HG02973 (cell line): ENCODE data around the gene UBAP1L.
"Not testable (repeated sequence)": the region's sequence is repeated elsewhere in the genome, so short reads cannot be mapped to it uniquely, and the experiment has no call there.

Experiments
- ATAC-seq: cut with Tn5 transposase; IDR thresholded peaks from one replicate; pipeline ENCODE4 v1.9.1; 2021; ENCODE audit warnings: moderate library complexity; ENCODE audit not compliant: unreplicated experiment

Gene UBAP1L

GRCh38 chr15:65085207-65085753 lies 29.7 kb downstream of the UBAP1L start:
- no peak for ATAC-seq

- no peak for ATAC-seq
Observed at GRCh38 chr15:65084500-65085206, 30.3 kb downstream of the UBAP1L start.

GRCh38 chr15:65083262-65083701 lies 31.7 kb downstream of the UBAP1L start:
- ATAC-seq, result no peak

DNA sequence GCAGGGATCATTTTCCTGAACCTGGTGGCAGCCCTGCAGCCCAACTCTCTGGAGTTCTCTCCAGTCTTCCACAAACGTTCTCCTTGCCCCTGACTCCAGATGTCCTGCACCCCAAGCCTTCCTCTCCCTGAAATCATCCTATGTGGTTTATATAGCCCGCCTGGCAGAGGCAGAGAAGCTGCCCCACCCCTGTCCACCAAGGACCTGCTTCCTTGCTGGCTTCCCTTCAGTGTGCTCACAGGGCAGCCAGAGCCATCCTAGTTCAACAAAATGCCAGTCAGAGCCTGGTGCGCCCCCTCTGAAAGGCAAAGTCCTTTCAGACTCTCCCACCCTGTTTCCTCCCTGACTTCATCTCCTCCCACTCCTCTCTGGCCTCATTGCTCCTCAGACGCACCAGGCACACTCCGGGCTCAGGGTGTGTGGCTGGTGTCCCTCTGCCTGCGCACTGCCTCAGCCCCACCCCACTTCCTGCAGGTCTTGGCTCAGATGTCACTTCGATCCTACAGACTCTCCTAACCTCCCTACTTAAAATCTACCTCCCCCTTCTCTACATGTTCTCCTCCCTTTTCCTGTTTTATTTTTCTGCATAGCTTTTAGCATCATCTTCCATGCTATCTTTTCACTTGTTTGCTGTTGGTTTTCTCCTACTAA lies 32.6 kb downstream of the UBAP1L start:
- ATAC-seq, result no peak

- no peak for ATAC-seq
Observed at GRCh38 chr15:65081758-65082157, 33.2 kb downstream of the UBAP1L start.

- ATAC-seq, result no peak
Observed at GRCh38 chr15:65081270-65081669, 33.7 kb downstream of the UBAP1L start.

DNA sequence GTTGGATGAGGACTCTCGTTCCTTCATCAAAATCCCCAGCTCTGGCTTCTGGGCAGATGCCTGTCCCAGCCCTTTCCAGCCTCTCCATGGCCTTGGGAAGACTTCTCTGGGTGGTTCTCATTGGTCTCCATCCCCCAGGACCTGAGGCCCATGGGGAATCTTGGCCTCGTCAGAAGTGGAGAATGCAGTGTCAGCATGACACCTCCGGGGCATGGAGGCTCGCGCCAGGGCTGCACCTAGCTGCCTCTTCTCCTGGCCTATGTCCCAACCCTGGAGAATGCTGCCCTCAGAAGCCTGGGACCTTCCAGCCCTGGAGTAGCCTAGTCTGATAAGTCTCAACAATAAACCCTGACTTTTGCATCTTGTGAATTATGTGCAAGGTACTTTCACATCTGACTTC lies 35.4 kb downstream of the UBAP1L start:
- no peak for ATAC-seq

- no peak for ATAC-seq
Observed at GRCh38 chr15:65077981-65078352, 37.0 kb downstream of the UBAP1L start.

DNA sequence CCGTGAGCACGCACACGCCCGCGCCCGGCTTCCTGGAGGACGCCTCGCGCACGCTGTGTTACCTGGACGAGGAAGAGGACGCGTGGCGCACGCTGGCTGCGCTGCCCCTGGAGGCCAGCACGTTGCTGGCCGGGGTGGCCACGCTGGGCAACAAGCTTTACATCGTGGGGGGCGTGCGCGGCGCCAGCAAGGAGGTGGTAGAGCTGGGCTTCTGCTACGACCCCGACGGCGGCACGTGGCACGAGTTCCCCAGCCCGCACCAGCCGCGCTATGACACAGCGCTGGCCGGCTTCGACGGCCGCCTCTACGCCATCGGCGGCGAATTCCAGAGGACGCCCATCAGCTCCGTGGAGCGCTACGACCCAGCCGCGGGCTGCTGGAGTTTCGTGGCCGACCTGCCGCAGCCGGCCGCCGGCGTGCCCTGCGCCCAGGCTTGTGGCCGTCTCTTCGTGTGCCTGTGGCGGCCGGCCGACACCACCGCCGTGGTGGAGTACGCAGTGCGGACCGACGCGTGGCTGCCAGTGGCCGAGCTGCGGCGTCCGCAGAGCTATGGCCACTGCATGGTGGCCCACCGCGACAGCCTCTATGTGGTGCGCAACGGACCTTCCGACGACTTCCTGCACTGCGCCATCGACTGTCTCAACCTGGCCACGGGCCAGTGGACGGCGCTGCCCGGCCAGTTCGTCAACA lies 37.6 kb downstream of the UBAP1L start:
- no peak for ATAC-seq

DNA sequence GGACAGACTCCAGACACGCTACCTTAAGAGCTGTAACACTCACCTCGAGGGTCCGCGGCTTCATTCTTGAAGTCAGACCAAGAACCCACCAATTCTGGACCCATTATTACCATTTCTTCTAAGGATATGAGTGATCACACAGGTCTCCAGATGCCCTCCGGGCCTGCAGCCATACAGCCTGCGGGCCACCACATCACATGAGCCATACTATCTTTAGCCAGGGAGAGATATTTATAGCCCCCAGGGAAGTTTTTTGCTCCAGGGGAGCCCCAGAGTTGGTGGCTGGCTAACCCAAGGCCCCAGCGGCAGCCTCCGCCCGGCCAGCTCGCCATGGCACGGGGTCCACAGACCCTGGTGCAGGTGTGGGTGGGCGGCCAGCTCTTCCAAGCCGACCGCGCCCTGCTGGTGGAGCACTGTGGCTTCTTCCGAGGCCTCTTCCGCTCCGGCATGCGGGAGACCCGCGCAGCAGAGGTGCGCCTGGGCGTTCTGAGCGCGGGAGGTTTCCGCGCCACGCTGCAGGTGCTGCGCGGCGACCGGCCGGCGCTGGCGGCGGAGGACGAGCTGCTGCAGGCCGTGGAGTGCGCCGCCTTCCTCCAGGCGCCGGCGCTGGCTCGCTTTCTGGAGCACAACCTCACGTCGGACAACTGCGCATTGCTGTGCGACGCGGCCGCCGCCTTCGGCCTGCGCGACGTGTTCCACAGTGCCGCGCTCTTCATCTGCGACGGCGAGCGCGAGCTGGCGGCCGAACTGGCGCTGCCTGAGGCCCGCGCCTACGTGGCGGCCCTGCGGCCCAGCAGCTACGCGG lies 38.3 kb downstream of the UBAP1L start, which contains the start of gene KBTBD13:
Gene KBTBD13, plus strand, starts transcription at position 261 of the 805 bp plus-strand sequence. Its CDS starts 70 bp downstream, at position 331.
- no peak for ATAC-seq

DNA sequence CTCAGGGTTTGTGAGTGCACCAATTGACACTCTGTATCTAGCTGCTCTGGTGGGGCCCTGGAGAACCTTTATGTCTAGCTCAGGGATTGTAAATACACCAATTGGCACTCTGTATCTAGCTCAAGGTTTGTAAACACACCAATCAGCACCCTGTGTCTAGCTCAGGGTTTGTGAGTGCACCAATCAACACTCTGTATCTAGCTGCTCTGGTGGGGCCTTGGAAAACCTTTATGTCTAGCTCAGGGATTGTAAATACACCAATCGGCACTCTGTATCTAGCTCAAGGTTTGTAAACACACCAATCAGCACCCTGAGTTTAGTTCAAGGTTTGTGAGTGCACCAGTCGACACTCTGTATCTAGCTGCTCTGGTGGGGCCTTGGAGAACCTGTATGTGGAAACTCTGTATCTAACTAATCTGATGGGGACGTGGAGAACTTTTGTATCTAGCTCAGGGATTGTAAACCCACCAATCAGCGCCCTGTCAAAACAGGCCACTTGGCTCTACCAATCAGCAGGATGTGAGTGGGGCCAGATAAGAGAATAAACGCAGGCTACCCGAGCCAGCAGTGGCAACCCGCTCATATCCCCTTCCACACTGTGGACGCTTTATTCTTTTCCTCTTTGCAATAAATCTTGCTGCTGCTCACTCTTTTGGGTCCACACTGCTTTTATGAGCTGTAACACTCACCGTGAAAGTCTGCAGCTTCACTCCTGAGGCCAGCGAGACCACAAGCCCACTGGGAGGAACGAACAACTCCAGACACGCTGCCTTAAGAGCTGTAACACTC lies 39.2 kb downstream of the UBAP1L start:
- ATAC-seq, result not testable (repeated sequence)

GRCh38 chr15:65074946-65075345 lies 40.1 kb downstream of the UBAP1L start:
- ATAC-seq, result not testable (repeated sequence)

DNA sequence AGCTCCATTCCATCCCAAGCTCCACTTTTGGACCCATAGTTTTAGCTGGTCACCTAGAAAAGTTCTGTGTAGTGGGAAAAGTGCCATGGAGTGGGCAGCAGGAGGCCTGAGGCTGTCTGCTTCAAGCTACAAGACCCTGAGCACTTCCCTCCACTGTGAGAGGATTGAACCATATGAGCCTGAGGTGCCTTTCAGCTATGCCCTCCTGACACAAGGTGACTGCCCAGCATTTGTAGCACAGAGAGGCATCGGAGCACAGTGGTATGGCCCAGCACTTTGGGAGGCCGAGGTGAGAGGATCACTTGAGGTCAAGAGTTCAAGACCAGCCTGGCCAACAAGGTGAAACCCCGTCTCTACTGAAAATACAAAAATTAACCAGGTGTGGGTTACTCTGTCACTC lies 42.4 kb downstream of the UBAP1L start:
- ATAC-seq, result no peak

DNA sequence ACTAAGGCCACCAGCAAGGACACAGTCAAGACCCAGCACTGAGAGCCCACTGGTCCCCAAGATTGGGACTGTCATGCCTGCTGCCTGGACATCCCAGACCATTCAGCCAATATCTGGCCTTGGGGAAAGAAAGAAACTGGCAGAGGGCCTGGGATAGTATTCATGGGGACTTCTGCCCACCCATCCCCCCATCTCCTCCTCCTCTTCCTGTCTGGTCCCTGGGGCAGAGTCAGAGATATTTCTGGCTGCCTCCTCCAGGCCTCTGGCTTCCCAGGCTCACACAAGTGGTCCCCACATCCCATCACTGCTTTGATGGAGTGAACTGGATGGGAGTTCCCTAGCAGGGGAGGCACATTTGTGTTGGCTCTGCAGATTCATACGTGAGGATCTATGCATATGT lies 43.0 kb downstream of the UBAP1L start:
- no peak for ATAC-seq

- ATAC-seq, result no peak
Observed at GRCh38 chr15:65071381-65071811, 43.6 kb downstream of the UBAP1L start.

DNA sequence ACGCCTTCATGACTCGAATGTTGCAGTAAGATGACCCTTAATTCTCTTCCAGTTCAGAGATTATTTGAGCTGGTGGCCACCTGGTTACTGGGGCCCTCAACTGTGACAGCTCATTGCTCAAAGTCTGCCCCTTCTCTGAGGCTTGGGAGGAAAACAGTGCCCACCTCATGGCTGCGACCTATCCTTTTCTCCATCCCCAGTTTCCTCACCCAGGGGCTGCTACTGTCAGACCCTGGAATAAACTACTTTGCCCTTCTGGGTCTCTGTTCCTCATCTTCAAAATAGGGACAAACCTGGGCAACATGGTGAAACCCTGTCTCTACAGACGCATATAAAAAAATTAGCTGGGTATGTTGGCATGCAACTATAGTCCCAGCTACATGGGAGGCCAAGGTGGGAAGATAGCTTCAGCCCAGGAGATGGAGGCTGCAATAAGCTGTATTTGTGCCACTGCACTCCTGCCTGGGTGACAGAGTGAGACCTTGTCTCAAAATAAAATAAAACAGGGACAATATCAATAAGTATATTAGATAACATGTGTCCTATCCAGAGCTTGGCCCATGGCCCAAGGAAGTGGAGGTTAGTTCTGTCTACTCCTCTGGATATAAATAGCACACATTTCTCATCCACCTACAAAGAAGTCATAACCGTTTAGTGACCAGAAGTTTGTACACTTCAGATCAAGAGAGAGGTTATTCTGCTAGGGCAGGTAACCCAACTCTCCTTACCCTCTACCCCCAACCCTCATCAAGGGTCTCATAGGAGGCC lies 45.0 kb downstream of the UBAP1L start:
- no peak for ATAC-seq

GRCh38 chr15:65069179-65069578 lies 45.8 kb downstream of the UBAP1L start:
- no peak for ATAC-seq

- ATAC-seq, result no peak
Observed at GRCh38 chr15:65068403-65068788, 46.6 kb downstream of the UBAP1L start.
